AG10803 (cell line): Measurements from ENCODE around the gene SMTNL2.
A peak's percentile ranks its signal among the peaks of the same experiment; 100 is the strongest.

Experiments used
- DNase-seq: peaks from one replicate; pipeline ENCODE4 v3.0.0; 2010; ENCODE audit warnings: low read depth
- H3K4me3 ChIP-seq: 2 replicates; pipeline ENCODE4 v1.5.1; 2011; ENCODE audit warnings: mild to moderate bottlenecking, low read length, control low read depth
- TF ChIP-seq, protein P1 (sequence below): conservative IDR thresholded peaks from 2 replicates; pipeline ENCODE4 v1.5.1; 2011; ENCODE audit warnings: mild to moderate bottlenecking, low read length, control low read depth, inconsistent platforms

The SMTNL2 gene

DNA sequence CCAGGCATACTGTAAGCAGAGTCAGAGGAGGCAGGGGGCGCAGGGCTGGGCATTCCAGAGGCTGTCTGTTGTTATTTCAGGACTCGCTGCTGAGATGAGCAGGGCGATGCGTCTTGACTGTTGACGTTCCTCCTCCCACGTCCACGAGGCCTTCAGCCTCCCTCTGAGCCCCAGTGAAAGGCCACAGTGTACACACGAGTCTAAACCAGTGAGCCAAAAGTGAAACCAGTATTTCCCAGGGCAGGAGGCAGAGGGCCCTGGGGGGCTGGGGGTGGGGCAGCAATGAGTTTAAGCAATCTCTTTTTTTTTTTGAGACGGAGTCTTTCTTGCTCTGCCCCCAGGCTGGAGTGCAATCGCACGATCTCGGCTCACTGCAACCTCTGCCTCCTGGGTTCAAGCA is 21.5 kb downstream of the SMTNL2 start:
- H3K4me3 ChIP-seq, result no peak overlapping the region
- TF ChIP-seq, protein P1, sequence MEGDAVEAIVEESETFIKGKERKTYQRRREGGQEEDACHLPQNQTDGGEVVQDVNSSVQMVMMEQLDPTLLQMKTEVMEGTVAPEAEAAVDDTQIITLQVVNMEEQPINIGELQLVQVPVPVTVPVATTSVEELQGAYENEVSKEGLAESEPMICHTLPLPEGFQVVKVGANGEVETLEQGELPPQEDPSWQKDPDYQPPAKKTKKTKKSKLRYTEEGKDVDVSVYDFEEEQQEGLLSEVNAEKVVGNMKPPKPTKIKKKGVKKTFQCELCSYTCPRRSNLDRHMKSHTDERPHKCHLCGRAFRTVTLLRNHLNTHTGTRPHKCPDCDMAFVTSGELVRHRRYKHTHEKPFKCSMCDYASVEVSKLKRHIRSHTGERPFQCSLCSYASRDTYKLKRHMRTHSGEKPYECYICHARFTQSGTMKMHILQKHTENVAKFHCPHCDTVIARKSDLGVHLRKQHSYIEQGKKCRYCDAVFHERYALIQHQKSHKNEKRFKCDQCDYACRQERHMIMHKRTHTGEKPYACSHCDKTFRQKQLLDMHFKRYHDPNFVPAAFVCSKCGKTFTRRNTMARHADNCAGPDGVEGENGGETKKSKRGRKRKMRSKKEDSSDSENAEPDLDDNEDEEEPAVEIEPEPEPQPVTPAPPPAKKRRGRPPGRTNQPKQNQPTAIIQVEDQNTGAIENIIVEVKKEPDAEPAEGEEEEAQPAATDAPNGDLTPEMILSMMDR, result no peak
- DNase-seq, result no peak

DNA sequence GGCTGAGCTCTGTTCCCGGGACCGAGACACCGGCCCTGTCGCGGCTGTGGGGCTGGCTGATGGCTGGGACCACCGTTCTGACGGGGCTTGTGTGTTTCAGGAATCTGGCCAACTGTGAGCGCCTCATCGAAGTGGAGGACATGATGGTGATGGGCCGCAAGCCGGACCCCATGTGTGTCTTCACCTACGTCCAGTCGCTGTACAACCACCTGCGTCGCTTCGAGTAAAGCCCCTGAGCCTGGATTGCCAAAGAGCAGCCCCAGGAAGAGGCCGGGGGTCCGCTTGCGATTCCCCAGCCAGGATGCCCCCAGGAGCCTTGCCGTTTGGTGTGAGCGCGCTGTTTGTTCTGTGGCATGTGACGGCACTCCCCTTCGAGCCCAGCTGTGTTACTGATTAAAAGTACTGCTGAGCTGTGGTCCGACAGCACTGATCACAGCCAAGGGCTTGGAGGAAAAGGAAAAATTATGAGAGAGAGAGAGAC is 23.0 kb downstream of the SMTNL2 start:
- TF ChIP-seq, protein P1, result no peak
- H3K4me3 ChIP-seq, result no peak overlapping the region
- DNase-seq, result no peak

DNA sequence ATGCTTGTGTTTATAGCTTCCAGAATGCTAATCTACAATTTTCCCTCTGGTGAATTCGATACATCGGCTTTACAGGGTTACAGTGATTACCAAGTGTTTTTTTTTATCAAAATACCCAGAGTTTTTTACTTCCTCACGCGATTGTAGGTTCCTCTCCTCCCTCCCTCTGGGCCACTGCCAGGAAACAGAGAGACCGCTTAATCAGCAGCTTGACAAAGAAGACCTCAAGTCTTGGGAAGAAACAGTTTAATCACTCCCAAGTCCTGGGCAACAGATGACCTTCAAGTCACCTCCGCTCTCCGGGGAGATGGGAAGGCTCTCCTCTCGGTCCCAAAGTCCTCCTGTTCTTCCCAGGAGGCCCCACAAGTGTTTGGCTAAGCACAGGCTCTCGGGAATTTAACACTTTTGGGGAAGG is 23.5 kb downstream of the SMTNL2 start:
- no peak overlapping the region for H3K4me3 ChIP-seq
- TF ChIP-seq, protein P1, result no peak
- DNase-seq, result peak; percentile 40

DNA sequence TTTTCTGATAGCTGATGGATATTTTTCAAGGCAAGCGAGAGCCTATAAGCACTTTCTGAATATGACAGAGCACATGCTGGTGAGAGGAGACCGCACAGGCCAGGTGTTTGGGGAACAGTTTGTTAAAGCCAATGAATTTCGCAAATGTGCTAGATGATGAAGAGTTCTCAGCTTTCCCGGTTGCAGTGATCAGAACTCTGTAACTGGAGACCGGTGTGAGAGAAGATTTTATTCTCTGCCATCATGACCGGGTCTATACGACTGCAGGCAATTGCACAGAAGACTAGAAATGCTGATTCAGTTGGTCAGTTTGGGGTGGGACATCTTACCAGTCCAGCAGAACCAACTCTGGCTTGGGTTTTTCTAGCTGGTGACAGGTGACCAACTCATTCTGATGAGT is 25.4 kb downstream of the SMTNL2 start:
- TF ChIP-seq, protein P1, result no peak
- DNase-seq, result no peak
- H3K4me3 ChIP-seq, result no peak overlapping the region

DNA sequence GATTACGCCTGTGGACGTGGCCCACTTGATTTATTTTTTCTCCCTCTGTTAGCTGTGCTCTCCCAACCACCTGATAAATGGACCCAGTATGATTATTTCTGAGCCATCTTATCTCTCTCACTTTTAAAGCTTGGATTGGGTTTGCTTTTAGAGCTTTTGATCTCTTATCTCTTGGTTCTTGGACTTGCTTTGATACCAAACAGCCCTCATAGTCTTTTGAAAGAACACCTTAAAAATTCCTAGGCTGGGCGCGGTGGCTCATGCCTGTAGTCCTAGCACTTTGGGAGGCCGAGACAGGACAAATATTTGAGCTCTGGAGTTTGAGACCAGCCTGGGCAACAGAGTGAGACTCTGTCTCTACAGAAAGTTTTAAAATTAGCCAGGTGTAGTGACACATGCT is 25.8 kb downstream of the SMTNL2 start:
- TF ChIP-seq, protein P1, result no peak
- H3K4me3 ChIP-seq, result no peak overlapping the region
- no peak for DNase-seq

DNA sequence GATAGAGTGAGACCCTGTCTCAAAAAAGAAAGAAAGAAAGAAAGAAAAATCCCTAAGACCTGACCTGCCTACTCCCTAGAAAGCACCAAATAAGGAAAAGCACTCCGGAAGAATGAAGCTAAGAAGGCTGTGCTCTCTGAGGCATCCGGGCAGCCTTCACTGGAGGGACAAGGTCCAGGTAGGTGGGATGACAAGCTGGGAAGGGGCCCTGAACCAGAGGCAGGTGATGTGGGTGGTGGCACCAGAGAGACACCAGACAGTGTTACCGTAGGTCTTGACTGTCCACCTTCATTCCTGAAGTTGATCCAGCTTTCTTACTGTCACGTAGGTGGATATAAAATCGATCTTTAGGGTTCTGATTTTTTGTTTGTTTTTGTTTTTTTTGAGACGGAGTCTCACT is 26.3 kb downstream of the SMTNL2 start:
- H3K4me3 ChIP-seq, result no peak overlapping the region
- DNase-seq, result no peak
- TF ChIP-seq, protein P1, result no peak

DNA sequence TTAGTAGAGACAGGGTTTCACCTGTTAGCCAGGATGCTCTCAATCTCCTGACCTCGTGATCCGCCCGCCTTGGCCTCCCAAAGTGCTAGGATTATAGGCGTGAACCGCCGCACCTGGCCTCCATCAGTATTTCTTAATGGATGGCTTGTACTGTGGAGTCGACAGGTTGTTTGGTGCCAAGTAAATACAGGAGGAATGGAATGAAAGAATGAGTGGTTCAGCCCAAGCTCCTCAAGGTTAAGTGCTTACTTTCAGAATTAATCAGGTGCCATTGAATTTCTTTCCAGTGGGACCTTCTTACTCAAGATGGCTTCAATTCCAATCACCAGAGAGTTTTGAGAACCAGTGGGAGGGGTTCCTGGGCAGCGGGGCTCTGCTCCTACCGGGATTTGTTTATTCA is 32.1 kb downstream of the SMTNL2 start:
- TF ChIP-seq, protein P1, result no peak
- no peak for DNase-seq
- H3K4me3 ChIP-seq, result no peak overlapping the region
